Activated CD8-positive, alpha-beta memory T cell treated with anti-CD3 and anti-CD28 coated beads for 4 hours (primary cell): ENCODE results near the gene SUZ12.
A peak's percentile ranks its signal among the peaks of the same experiment; 100 is the strongest.
"Not testable (repeated sequence)": the region's sequence is repeated elsewhere in the genome, so short reads cannot be mapped to it uniquely, and the experiment has no call there.

Experiments
- DNase-seq, 2 donors: peaks; one replicate each; pipeline ENCODE4 v3.0.0-alpha.2; 2020; ENCODE audit warnings: low read depth in 2 of 2

Gene SUZ12

GRCh38 chr17:31951953-31952352 is 15.1 kb downstream of the SUZ12 start:
- DNase-seq, result not testable (repeated sequence)

- DNase-seq, result not testable (repeated sequence)
Observed at GRCh38 chr17:31964131-31964530, 27.3 kb downstream of the SUZ12 start.

GRCh38 chr17:31967648-31968047 is 30.8 kb downstream of the SUZ12 start:
- DNase-seq, result no peak

- not testable (repeated sequence) for DNase-seq
Observed at GRCh38 chr17:31970416-31970815, 33.6 kb downstream of the SUZ12 start.

- DNase-seq, result not testable (repeated sequence)
Observed at GRCh38 chr17:31974269-31975071, 37.7 kb downstream of the SUZ12 start.

GRCh38 chr17:31975391-31975790 is 38.6 kb downstream of the SUZ12 start:
- DNase-seq, result not testable (repeated sequence)

GRCh38 chr17:31991821-31992220 is 55.0 kb downstream of the SUZ12 start:
- DNase-seq, result not testable (repeated sequence)

GRCh38 chr17:31997005-31997404 is 60.2 kb downstream of the SUZ12 start:
- DNase-seq, result no peak

GRCh38 chr17:32006957-32007462 is 70.2 kb downstream of the SUZ12 start, which contains the start of gene LRRC37B:
LRRC37B (plus strand) TSS chr17:32007383; CDS start chr17:32021393, 14,010 bp downstream.
- peak; percentile 71 to 79 for DNase-seq

GRCh38 chr17:32007463-32008298 is 70.9 kb downstream of the SUZ12 start:
- peak in 1 of 2 donors; percentile 2 for DNase-seq

GRCh38 chr17:32009262-32009542 is 72.4 kb downstream of the SUZ12 start:
- DNase-seq, result no peak

- DNase-seq, result no peak
Observed at GRCh38 chr17:32010114-32010513, 73.3 kb downstream of the SUZ12 start.

- DNase-seq, result no peak
Observed at GRCh38 chr17:32015245-32016013, 78.6 kb downstream of the SUZ12 start.

GRCh38 chr17:32016231-32016630 is 79.4 kb downstream of the SUZ12 start:
- no peak for DNase-seq

- DNase-seq, result no peak
Observed at GRCh38 chr17:32019228-32019627, 82.4 kb downstream of the SUZ12 start.

GRCh38 chr17:32020943-32021614 is 84.3 kb downstream of the SUZ12 start:
- DNase-seq, result no peak

GRCh38 chr17:32021615-32021955 is 84.8 kb downstream of the SUZ12 start:
- no peak for DNase-seq

GRCh38 chr17:32022554-32022953 is 85.7 kb downstream of the SUZ12 start:
- DNase-seq, result not testable (repeated sequence)

GRCh38 chr17:32027271-32027670 is 90.5 kb downstream of the SUZ12 start:
- not testable (repeated sequence) for DNase-seq

GRCh38 chr17:32033223-32033622 is 96.4 kb downstream of the SUZ12 start:
- no peak for DNase-seq

GRCh38 chr17:32033812-32034211 is 97.0 kb downstream of the SUZ12 start:
- not testable (repeated sequence) for DNase-seq
